Thoracic aorta (tissue), 2 donors: Measurements from ENCODE around the gene USP31. TPM values are rescaled to one million over a fixed set of nuclear protein-coding genes. Genes with fewer than 3 reads are reported as not detected.

Experiments used
- ATAC-seq: fragments of 150-250 bp; one replicate; pipeline ENCODE4 v1.8.0; 2017; ENCODE audit warnings: low read depth; ENCODE audit not compliant: insufficient number of reproducible peaks, low FRiP score
- DNase-seq: peaks from one replicate; pipeline ENCODE4 v3.0.0-alpha.2; 2020; ENCODE audit warnings: low spot score
- H3K27ac ChIP-seq, 2 donors: fragments of 200-600 bp; sonication (generic); 1 replicate in 1 of 2; 2 replicates in 1 of 2; pipeline ENCODE4 v1.5.1; 2016; ENCODE audit warnings: mild to moderate bottlenecking in 2 of 2, moderate library complexity in 2 of 2
- H3K27me3 ChIP-seq: fragments of 200-600 bp; sonication (generic); replicated peaks from 2 replicates; pipeline ENCODE4 v1.6.0; 2016; ENCODE audit warnings: mild to moderate bottlenecking; ENCODE audit not compliant: insufficient read depth
- H3K36me3 ChIP-seq: fragments of 200-600 bp; sonication (generic); one replicate; pipeline ENCODE4 v1.5.1; 2016
- H3K4me1 ChIP-seq, 2 donors: fragments of 200-600 bp; sonication (generic); 1 replicate in 1 of 2; 2 replicates in 1 of 2; pipeline versions ENCODE4 v1.5.1 to v1.6.0; 2016; ENCODE audit warnings: low read depth in 2 of 2, mild to moderate bottlenecking in 1 of 2; ENCODE audit not compliant: control insufficient read depth in 1 of 2
- H3K4me3 ChIP-seq: fragments of 200-600 bp; sonication (generic); 2 replicates; pipeline ENCODE4 v1.5.1; 2016; ENCODE audit warnings: mild to moderate bottlenecking
- H3K9me3 ChIP-seq: fragments of 200-600 bp; sonication (generic); 2 replicates; pipeline ENCODE4 v1.5.1; 2016
- total RNA-seq, 2 donors: library from RNA; depleted of rRNA; stranded (reverse); fragments of >200 nt; gene quantifications; one replicate each; pipeline versions ENCODE4 v1.1.0 to v1.2.3, GENCODE V29; 2016
- TF ChIP-seq, protein P1 (sequence below): fragments of 200-600 bp; sonication (generic); IDR thresholded peaks from one replicate; pipeline ENCODE4 v1.5.1; 2019; ENCODE audit warnings: antibody characterized with exemption

Gene USP31
- total RNA-seq, 2 donors from 2014 or later: 19.6 to 25.0 TPM

- ATAC-seq (no peak), DNase-seq (no peak)
- Histone ChIP-seq H3K4me3 (no peak overlapping the region), H3K4me1 (peaks cover 11 to 37% of the 10 kb centered on the region in 2 donors), H3K9me3 (no peaks in the 10 kb centered on the region), H3K27ac (peak overlapping the region; percentile 77 to 85), H3K36me3 (peaks cover 32% of the 10 kb centered on the region), H3K27me3 (no peaks in the 10 kb centered on the region)
- TF ChIP-seq, protein P1, sequence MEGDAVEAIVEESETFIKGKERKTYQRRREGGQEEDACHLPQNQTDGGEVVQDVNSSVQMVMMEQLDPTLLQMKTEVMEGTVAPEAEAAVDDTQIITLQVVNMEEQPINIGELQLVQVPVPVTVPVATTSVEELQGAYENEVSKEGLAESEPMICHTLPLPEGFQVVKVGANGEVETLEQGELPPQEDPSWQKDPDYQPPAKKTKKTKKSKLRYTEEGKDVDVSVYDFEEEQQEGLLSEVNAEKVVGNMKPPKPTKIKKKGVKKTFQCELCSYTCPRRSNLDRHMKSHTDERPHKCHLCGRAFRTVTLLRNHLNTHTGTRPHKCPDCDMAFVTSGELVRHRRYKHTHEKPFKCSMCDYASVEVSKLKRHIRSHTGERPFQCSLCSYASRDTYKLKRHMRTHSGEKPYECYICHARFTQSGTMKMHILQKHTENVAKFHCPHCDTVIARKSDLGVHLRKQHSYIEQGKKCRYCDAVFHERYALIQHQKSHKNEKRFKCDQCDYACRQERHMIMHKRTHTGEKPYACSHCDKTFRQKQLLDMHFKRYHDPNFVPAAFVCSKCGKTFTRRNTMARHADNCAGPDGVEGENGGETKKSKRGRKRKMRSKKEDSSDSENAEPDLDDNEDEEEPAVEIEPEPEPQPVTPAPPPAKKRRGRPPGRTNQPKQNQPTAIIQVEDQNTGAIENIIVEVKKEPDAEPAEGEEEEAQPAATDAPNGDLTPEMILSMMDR: no peak
Measured at GRCh38 chr16:23072769-23073549, 76.3 kb downstream of the USP31 start.

GRCh38 chr16:23072084-23072599, 77.1 kb downstream of the USP31 start:
- H3K4me3 ChIP-seq: peak overlapping the region; percentile 63
- no peaks in the 10 kb centered on the region for H3K27me3 ChIP-seq
- ATAC-seq (peak; percentile 48), DNase-seq (peak; percentile 56)
- H3K36me3 ChIP-seq: peaks cover 35% of the 10 kb centered on the region
- H3K4me1 ChIP-seq: peaks cover 11 to 37% of the 10 kb centered on the region in 2 donors
- H3K27ac ChIP-seq: peak overlapping the region; percentile 77 to 85
- TF ChIP-seq, protein P1: no peak
- no peaks in the 10 kb centered on the region for H3K9me3 ChIP-seq

DNA sequence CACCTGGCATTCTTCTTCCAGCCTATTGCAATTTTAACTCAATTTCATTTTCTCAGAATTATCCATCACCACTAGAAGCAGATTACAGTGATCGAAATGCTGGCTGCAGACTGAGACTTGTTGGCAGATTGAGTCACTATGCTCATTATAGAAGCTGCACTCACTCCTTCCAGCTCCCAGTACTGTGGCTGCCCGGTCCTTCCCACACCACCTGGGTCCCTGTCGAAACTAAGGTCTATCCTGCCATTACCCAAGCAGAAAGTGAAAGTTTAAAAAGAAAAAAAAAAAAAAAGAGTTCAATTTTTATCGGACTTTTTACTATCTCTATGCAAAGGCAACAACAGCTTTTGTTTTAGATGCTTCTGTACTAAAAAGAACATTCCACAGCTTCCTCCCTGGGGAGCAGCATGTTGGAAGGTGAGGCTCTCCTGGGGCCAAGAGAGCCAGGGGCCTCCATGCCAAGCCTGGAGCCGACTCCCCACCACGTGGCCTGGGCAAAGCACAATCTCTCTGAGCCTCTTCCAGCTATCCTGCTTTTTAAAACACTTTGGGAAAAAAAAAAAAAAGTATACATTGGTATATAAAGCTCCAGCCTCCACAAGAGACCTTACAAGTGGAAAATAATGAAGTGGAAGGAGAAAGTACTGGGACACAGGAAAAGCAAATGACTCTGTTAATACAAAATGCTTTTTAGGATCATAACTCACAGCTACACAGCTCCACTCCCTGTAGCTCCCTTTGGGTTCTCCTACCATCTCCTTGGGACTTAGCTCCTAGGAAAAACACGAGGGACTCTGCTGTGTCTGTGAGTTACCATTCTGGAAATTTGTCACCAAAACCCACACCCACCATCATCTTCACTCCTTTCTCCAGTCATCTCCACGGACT, 77.8 kb downstream of the USP31 start:
- Histone ChIP-seq H3K4me3 (peak overlapping the region; percentile 63), H3K36me3 (peaks cover 35% of the 10 kb centered on the region), H3K27me3 (no peaks in the 10 kb centered on the region), H3K9me3 (no peaks in the 10 kb centered on the region), H3K27ac (peak overlapping the region; percentile 77 to 85), H3K4me1 (peaks cover 11 to 43% of the 10 kb centered on the region in 2 donors)
- no peak for DNase-seq
- peak; percentile 77 for ATAC-seq
- TF ChIP-seq, protein P1: no peak

DNA sequence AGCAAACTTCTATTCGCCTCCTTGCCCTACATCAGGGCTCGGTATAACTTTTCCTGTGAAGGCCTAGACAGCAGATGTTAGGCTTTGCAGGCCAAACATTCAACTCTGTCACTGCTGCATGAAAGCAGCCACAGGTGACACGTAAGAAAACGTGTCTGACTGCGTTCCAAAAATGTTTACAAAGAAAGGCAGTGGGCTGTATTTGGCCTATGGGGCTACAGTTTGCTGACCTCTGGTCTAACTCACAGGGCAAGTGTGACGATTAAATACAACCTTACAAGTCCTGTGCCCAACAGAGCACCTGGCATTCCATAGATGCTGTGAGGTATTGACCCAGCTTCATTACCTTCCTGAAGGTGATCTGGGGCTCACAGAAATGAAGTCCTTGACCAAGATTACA, 79.4 kb downstream of the USP31 start:
- H3K36me3 ChIP-seq: peaks cover 32% of the 10 kb centered on the region
- DNase-seq: no peak
- peaks cover 11 to 43% of the 10 kb centered on the region in 2 donors for H3K4me1 ChIP-seq
- H3K27me3 ChIP-seq: no peaks in the 10 kb centered on the region
- no peak overlapping the region for H3K4me3 ChIP-seq
- peak overlapping the region in 1 of 2 donors; percentile 77 for H3K27ac ChIP-seq
- H3K9me3 ChIP-seq: no peaks in the 10 kb centered on the region
- TF ChIP-seq, protein P1: no peak
- no peak for ATAC-seq
